Measurements from ENCODE around the gene P2RY8.

GRCh38 chrX:1516596-1517104 lies 20.3 kb downstream of the P2RY8 start:
- TF ChIP-seq POLR2A (IDR thresholded peaks at IDR 0.05) (no peak), CTCF (IDR thresholded peaks at IDR 0.05) (no peak)
